HepG2 (cell line): ENCODE data around the gene GRHL1. TPM values are rescaled to one million over a fixed set of nuclear protein-coding genes. Genes with fewer than 3 reads are reported as not detected.
A peak's percentile ranks its signal among the peaks of the same experiment; 100 is the strongest.

Experiments
- ARID3A ChIP-seq: IDR thresholded peaks from 2 replicates; pipeline ENCODE4 v1.6.1; 2012; ENCODE audit warnings: low read depth, low read length, improper control_type of control experiment
- FOXC1 ChIP-seq: sonication (generic); formaldehyde crosslinking; IDR thresholded peaks from 2 replicates; pipeline ENCODE4 v1.8.0; 2022; ENCODE audit warnings: mild to moderate bottlenecking, missing genetic modification reagents, borderline replicate concordance
- GATA4 ChIP-seq: sonication (generic); IDR thresholded peaks from 2 replicates; pipeline ENCODE4 v1.6.1; 2016; ENCODE audit warnings: antibody characterized with exemption, low read depth, borderline replicate concordance
- KDM3A ChIP-seq: IDR thresholded peaks from 2 replicates; pipeline ENCODE4 v1.6.1; 2018; ENCODE audit warnings: low read depth, missing compliant biosample characterization
- MXI1 ChIP-seq: IDR thresholded peaks from 3 replicates; pipeline ENCODE4 v1.6.1; 2012; ENCODE audit warnings: low read depth, low read length, inconsistent platforms, borderline replicate concordance
- ONECUT2 ChIP-seq: sonication (generic); formaldehyde crosslinking; IDR thresholded peaks from 2 replicates; pipeline ENCODE4 v1.4.0; 2020; ENCODE audit warnings: missing genetic modification reagents
- ZBTB20 ChIP-seq: sonication (generic); formaldehyde crosslinking; IDR thresholded peaks from 2 replicates; pipeline ENCODE4 v1.8.1; 2023; ENCODE audit warnings: missing genetic modification reagents, low read depth, mild to moderate bottlenecking, borderline replicate concordance
- ZKSCAN8 ChIP-seq: IDR thresholded peaks from 2 replicates; pipeline ENCODE4 v1.6.1; 2016; ENCODE audit warnings: borderline replicate concordance, missing genetic modification reagents, missing compliant biosample characterization
- ZNF143 ChIP-seq: sonication (generic); formaldehyde crosslinking; IDR thresholded peaks from 2 replicates; pipeline ENCODE4 v1.4.0; 2020; ENCODE audit warnings: missing genetic modification reagents
- ZNF503 ChIP-seq: sonication (generic); formaldehyde crosslinking; IDR thresholded peaks from 2 replicates; pipeline ENCODE4 v1.4.0; 2020; ENCODE audit warnings: missing genetic modification reagents
- ZNF644 ChIP-seq: IDR thresholded peaks from 2 replicates; pipeline ENCODE4 v1.6.1; 2016; ENCODE audit warnings: low read depth
- ZUFSP ChIP-seq: sonication (generic); formaldehyde crosslinking; IDR thresholded peaks from 2 replicates; pipeline ENCODE4 v1.9.0; 2021; ENCODE audit warnings: missing genetic modification reagents, mild to moderate bottlenecking, borderline replicate concordance
- polyA plus RNA-seq, 8 experiments: library from polyadenylated mRNA; depleted of rRNA in 3 of 8; stranded (reverse) in 7 of 8; unstranded in 1 of 8; fragments of >200 nt; fragmentation: Illumina TruSeq in 4 of 8; extraction: Trizol in 4 of 8; gene quantifications; 2 replicates each; pipeline versions ENCODE4 v1.2.1 to v1.2.3, GENCODE V29; 2011 to 2016; ENCODE audit warnings: low read depth in 4 of 8, missing spikeins in 1 of 8, mixed read lengths in 1 of 8; ENCODE audit not compliant: insufficient read depth in 1 of 8
- total RNA-seq, 5 experiments: library from RNA; depleted of rRNA; stranded (reverse); fragments of >200 nt; fragmentation: Illumina TruSeq; extraction: Trizol; gene quantifications; 2 replicates each; pipeline ENCODE4 v1.2.3, GENCODE V29; 2016; ENCODE audit warnings: low read depth in 1 of 5
- TF ChIP-seq, protein P1 (sequence below): fragments of 450-650 bp; IDR thresholded peaks from 2 replicates; pipeline ENCODE4 v1.6.1; 2017
- TF ChIP-seq, protein P2 (sequence below): sonication (generic); formaldehyde crosslinking; IDR thresholded peaks from 2 replicates; pipeline ENCODE4 v1.4.0; 2020; ENCODE audit warnings: missing genetic modification reagents, borderline replicate concordance
- TF ChIP-seq, protein P3 (sequence below): sonication (generic); formaldehyde crosslinking; IDR thresholded peaks from 2 replicates; pipeline ENCODE4 v1.8.0; 2022; ENCODE audit warnings: missing genetic modification reagents, mild to moderate bottlenecking, moderate library complexity, borderline replicate concordance
- TF ChIP-seq, protein P4 (sequence below): IDR thresholded peaks from 2 replicates; pipeline ENCODE4 v1.6.1; 2018; ENCODE audit warnings: missing genetic modification reagents, mild to moderate bottlenecking, missing compliant biosample characterization

Gene GRHL1
- total and polyA plus RNA-seq, 2 of the 13 experiments (the other 11 are each of a cell fraction or from before 2014, with no cell fraction given) = 9.3 to 12.0 TPM

DNA sequence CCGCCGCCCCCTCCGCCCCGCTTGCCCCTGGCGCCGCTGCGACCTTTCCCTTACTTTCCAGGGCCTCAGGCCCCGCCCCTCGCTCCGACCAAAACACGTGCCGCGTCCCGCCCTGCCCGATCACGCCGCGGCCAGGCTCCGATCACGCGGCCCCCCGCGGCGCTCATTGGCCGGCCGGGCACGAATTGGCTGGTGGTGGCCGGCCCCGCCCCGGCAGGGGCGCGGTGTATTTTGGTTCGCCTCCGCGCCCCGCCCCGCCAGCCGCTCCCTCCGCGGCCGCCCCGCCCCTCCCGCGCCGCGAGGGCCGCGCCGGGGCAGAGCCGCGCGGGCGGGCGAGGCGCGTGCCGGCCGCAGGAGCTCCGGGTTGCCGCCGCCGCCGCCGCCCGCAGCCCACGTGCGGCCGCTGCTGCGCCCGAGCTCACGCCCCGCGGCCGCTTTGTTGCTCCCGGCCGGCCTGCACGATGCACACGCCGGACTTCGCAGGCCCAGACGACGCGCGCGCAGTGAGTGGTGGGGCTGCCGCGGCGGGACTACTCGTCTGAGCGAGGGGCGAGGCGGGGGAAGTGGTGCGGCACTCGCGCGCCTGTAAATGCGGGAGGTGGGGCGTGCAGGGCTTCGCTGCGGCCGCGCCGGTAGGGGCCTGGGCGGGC lies 91.9 kb downstream of the GRHL1 start, which contains the start of gene KLF11 (continued):
- TF ChIP-seq, protein P1, sequence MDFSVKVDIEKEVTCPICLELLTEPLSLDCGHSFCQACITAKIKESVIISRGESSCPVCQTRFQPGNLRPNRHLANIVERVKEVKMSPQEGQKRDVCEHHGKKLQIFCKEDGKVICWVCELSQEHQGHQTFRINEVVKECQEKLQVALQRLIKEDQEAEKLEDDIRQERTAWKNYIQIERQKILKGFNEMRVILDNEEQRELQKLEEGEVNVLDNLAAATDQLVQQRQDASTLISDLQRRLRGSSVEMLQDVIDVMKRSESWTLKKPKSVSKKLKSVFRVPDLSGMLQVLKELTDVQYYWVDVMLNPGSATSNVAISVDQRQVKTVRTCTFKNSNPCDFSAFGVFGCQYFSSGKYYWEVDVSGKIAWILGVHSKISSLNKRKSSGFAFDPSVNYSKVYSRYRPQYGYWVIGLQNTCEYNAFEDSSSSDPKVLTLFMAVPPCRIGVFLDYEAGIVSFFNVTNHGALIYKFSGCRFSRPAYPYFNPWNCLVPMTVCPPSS = no peak
- TF ChIP-seq FOXC1 (CRISPR knock-in tag) (peak; percentile 99), ZNF644 (CRISPR knock-in tag) (no peak), ZUFSP (CRISPR knock-in tag) (no peak), GATA4 (no peak), ONECUT2 (peak; percentile 66), KDM3A (no peak; the same call in 1 of the 2 replicates), ARID3A (no peak), ZBTB20 (CRISPR knock-in tag) (peak; percentile 83), ZKSCAN8 (no peak), ZNF503 (CRISPR knock-in tag) (peak; percentile 88), ZNF143 (peak; percentile 67), MXI1 (peak; percentile 36; the same call in 1 of the 3 replicates)
- TF ChIP-seq, protein P2, sequence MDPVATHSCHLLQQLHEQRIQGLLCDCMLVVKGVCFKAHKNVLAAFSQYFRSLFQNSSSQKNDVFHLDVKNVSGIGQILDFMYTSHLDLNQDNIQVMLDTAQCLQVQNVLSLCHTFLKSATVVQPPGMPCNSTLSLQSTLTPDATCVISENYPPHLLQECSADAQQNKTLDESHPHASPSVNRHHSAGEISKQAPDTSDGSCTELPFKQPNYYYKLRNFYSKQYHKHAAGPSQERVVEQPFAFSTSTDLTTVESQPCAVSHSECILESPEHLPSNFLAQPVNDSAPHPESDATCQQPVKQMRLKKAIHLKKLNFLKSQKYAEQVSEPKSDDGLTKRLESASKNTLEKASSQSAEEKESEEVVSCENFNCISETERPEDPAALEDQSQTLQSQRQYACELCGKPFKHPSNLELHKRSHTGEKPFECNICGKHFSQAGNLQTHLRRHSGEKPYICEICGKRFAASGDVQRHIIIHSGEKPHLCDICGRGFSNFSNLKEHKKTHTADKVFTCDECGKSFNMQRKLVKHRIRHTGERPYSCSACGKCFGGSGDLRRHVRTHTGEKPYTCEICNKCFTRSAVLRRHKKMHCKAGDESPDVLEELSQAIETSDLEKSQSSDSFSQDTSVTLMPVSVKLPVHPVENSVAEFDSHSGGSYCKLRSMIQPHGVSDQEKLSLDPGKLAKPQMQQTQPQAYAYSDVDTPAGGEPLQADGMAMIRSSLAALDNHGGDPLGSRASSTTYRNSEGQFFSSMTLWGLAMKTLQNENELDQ (CRISPR knock-in tag) = peak; percentile 91; the same call in 1 of the 2 replicates
- TF ChIP-seq, protein P3, sequence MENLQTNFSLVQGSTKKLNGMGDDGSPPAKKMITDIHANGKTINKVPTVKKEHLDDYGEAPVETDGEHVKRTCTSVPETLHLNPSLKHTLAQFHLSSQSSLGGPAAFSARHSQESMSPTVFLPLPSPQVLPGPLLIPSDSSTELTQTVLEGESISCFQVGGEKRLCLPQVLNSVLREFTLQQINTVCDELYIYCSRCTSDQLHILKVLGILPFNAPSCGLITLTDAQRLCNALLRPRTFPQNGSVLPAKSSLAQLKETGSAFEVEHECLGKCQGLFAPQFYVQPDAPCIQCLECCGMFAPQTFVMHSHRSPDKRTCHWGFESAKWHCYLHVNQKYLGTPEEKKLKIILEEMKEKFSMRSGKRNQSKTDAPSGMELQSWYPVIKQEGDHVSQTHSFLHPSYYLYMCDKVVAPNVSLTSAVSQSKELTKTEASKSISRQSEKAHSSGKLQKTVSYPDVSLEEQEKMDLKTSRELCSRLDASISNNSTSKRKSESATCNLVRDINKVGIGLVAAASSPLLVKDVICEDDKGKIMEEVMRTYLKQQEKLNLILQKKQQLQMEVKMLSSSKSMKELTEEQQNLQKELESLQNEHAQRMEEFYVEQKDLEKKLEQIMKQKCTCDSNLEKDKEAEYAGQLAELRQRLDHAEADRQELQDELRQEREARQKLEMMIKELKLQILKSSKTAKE (CRISPR knock-in tag) = 0 out of 2 replicates have a peak, but pooled peaks have one; percentile 64
- TF ChIP-seq, protein P4, sequence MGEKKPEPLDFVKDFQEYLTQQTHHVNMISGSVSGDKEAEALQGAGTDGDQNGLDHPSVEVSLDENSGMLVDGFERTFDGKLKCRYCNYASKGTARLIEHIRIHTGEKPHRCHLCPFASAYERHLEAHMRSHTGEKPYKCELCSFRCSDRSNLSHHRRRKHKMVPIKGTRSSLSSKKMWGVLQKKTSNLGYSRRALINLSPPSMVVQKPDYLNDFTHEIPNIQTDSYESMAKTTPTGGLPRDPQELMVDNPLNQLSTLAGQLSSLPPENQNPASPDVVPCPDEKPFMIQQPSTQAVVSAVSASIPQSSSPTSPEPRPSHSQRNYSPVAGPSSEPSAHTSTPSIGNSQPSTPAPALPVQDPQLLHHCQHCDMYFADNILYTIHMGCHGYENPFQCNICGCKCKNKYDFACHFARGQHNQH (CRISPR knock-in tag) = peak; percentile 66; the same call in 1 of the 2 replicates
